GM12891 (cell line): ENCODE results near the gene ZNF763.

Source experiments
- PAX5 ChIP-seq: IDR thresholded peaks from 2 replicates; pipeline ENCODE4 v1.6.1; 2011; ENCODE audit warnings: low read length, moderate library complexity, mild to moderate bottlenecking; ENCODE audit not compliant: insufficient read depth, severe bottlenecking
- POLR2A ChIP-seq: IDR thresholded peaks from 2 replicates; pipeline ENCODE4 v1.6.1; 2011; ENCODE audit warnings: low read depth, low read length, control low read depth
- POLR2AphosphoS5 ChIP-seq: IDR thresholded peaks from 2 replicates; pipeline ENCODE4 v1.6.1; 2011; ENCODE audit warnings: low read depth, low read length, control low read depth
- POU2F2 ChIP-seq: IDR thresholded peaks from 2 replicates; pipeline ENCODE4 v1.6.1; 2011; ENCODE audit warnings: low read depth, mild to moderate bottlenecking, control low read depth, low read length, moderate library complexity
- SPI1 ChIP-seq: IDR thresholded peaks from 2 replicates; pipeline ENCODE4 v1.6.1; 2011; ENCODE audit warnings: low read depth, low read length, control low read depth
- TAF1 ChIP-seq: IDR thresholded peaks from 2 replicates; pipeline ENCODE4 v1.6.1; 2011; ENCODE audit warnings: low read depth, low read length, control low read depth

DNA sequence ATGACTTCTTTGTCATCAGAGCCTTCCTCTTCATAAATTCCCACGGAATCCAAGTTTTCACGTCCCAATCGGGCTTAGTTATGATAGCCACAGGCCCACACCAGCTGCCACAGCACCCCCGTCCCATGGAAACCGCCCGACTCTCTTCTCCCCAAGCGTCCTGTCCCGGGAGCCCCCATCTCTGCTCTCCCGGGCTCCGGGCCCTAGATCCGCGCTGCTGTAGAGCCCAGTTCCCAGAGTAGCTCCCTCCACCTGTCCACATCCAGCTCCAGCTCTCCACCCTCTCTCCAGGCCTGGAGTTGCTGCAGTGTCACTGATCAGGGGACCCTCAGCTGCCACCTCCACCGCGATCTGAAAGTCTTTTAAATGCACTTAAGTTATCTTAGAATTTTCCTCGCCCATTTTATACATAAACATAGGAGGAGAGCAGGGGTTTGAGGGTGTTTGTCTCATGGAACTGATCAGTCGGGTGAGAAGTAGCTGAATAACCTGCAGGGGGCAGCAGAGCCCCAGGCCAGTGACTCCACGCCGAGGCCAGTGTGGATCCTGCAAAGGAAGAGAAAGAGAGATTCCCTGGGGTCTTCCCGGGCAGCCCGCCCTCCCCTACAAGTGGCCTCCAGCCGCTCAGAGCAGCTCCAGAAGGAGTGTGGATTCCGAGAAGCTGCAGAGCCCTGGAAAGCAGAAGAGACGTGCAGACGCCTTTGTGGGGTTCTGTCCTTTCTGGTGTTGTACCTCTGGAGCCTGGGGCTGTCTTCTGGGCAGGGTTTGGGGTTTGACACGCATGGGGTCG lies 1.1 kb upstream of the ZNF763 start:
- TF ChIP-seq POLR2A (no peak), TAF1 (no peak), POLR2AphosphoS5 (no peak), PAX5 (no peak), SPI1 (no peak), POU2F2 (no peak)
